ENCODE results near the gene P2RY8. TPM values are rescaled to one million over a fixed set of nuclear protein-coding genes. Genes with fewer than 3 reads are reported as not detected.

Gene P2RY8
- total RNA-seq, 1 donor, result not detected

DNA sequence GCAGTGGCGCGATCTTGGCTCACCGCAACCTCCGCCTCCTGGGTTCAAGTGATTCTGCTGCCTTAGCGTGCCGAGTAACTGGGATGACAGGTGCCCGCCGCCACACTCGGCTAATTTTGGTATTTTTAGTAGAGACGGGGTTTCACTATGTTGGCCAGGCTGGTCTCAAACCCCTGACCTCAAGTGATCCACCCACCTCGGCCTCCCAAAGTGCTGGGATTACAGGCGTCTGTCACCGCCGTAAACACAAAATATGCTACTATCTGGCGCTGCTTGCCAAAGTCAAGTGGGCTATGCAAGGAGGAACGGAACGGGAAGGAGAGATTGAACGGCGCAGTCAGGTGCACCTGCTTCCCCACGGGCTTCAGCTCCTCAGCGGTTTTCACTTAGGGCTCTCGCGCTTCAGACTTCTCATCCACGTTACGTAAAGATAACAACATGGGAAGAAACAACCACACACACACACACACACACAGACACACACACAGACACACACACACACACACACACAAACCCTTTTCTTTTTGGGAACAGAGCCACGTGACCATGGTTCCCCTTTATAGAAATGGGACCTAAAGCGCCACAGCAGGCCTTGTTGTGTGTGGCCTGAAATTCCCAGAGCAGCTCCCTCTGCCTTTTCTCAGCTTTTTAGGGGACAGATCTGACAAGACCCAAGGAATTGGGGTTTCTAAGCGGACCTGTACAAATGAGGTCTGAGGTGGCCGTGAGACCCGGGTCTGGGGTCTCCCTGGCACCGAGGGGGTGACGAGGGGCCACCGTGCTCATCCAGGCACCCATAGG, 1.5 kb downstream of the P2RY8 start:
- Histone ChIP-seq H3K4me3 (ENCODE audit: insufficient read depth, low read length) (no peak overlapping the region), H4K20me1 (ENCODE audit: insufficient read depth, low read length) (no peaks in the 10 kb centered on the region), H3K36me3 (ENCODE audit: insufficient read depth, low read length) (no peaks in the 10 kb centered on the region), H3K79me2 (ENCODE audit: insufficient read depth, low read length) (no peaks in the 10 kb centered on the region), H3K4me2 (ENCODE audit: insufficient read depth, low read length) (no peak overlapping the region), H3K4me1 (ENCODE audit: insufficient read depth, low read length) (no peaks in the 10 kb centered on the region), H3K9me3 (ENCODE audit: low read depth, low read length) (no peaks in the 10 kb centered on the region), H2AFZ (ENCODE audit: low read length) (no peak overlapping the region), H3K27me3 (ENCODE audit: insufficient read depth, low read length) (no peaks in the 10 kb centered on the region), H3K27ac (ENCODE audit: low read depth, low read length) (no peak overlapping the region)
- DNase-seq (ENCODE audit: insufficient read length, low spot score, missing footprints), result no peak
- TF ChIP-seq, protein P1, sequence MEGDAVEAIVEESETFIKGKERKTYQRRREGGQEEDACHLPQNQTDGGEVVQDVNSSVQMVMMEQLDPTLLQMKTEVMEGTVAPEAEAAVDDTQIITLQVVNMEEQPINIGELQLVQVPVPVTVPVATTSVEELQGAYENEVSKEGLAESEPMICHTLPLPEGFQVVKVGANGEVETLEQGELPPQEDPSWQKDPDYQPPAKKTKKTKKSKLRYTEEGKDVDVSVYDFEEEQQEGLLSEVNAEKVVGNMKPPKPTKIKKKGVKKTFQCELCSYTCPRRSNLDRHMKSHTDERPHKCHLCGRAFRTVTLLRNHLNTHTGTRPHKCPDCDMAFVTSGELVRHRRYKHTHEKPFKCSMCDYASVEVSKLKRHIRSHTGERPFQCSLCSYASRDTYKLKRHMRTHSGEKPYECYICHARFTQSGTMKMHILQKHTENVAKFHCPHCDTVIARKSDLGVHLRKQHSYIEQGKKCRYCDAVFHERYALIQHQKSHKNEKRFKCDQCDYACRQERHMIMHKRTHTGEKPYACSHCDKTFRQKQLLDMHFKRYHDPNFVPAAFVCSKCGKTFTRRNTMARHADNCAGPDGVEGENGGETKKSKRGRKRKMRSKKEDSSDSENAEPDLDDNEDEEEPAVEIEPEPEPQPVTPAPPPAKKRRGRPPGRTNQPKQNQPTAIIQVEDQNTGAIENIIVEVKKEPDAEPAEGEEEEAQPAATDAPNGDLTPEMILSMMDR (IDR thresholded peaks at IDR 0.05; ENCODE audit: extremely low read depth, low read depth, low read length), result no peak

DNA sequence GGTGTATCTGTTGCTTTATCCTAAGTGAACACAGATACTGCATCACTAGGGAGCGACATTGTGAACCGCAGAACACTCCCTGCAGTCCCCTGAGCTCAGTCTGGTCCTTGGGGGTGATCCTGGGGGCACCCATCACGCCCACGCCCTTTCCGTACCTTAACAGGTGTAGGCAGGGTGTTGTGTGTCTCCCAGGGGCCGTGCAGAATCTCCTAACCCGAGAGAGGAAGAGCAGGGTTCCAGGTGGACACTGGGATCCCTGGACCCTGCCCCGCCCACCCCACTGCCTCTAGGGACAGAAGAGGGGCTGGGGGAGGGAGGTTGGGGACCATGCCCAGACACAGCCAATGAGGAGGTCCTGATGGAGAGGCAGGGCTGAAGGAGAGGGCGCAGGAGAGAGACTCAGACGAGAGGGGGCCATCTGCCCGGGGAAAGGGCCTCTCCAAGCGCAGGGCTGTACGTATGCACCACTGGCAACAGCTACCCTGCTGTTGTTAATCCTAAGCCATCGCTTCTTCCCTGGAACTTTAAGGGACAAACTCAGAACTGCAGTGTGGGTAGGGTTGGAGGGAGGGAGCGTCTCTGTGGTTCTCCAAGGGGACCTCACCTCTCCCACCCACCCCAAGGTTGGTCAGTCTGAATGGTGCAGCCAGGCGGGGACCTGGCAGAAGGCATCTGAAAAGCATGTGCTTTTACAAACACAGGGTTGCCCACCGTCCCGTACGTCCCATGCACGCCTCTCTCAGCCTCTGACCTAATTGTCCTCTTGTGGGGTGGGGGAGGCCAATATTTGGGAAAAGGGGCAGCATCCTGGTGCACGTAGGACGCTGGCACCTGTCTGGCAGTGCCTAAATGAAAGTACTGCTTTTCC, 2.5 kb downstream of the P2RY8 start:
- Histone ChIP-seq H3K36me3 (ENCODE audit: insufficient read depth, low read length) (no peaks in the 10 kb centered on the region), H2AFZ (ENCODE audit: low read length) (no peak overlapping the region), H3K4me1 (ENCODE audit: insufficient read depth, low read length) (no peaks in the 10 kb centered on the region), H3K4me2 (ENCODE audit: insufficient read depth, low read length) (no peak overlapping the region), H3K27ac (ENCODE audit: low read depth, low read length) (no peak overlapping the region), H3K9me3 (ENCODE audit: low read depth, low read length) (no peaks in the 10 kb centered on the region), H3K79me2 (ENCODE audit: insufficient read depth, low read length) (no peaks in the 10 kb centered on the region), H4K20me1 (ENCODE audit: insufficient read depth, low read length) (no peaks in the 10 kb centered on the region), H3K4me3 (ENCODE audit: insufficient read depth, low read length) (no peak overlapping the region), H3K27me3 (ENCODE audit: insufficient read depth, low read length) (no peaks in the 10 kb centered on the region)
- no peak for DNase-seq (ENCODE audit: insufficient read length, low spot score, missing footprints)
- TF ChIP-seq, protein P1 (IDR thresholded peaks at IDR 0.05; ENCODE audit: extremely low read depth, low read depth, low read length), result no peak

DNA sequence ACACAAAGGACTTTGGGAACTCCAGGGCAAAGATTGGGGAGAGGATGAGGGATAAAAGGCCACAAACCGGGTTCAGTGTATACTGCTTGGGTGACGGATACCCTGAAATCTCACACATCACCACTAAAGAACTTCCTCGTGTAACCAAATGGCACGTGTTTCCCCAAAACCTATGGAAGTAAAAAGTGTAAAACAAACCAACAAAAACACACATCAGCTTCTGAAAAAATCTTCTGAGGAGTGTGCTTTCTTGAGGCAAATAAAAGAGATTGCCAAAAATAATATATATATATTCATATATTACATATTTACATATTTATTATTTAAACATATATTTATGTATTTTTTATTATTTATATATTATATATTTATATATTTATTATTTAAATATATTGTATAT, 3.9 kb downstream of the P2RY8 start:
- no peak overlapping the region for H3K27ac ChIP-seq (ENCODE audit: low read depth, low read length)
- H3K4me1 ChIP-seq (ENCODE audit: insufficient read depth, low read length), result no peaks in the 10 kb centered on the region
- TF ChIP-seq, protein P1 (IDR thresholded peaks at IDR 0.05; ENCODE audit: extremely low read depth, low read depth, low read length), result no peak
- no peaks in the 10 kb centered on the region for H3K27me3 ChIP-seq (ENCODE audit: insufficient read depth, low read length)
- H2AFZ ChIP-seq (ENCODE audit: low read length), result no peak overlapping the region
- H3K4me3 ChIP-seq (ENCODE audit: insufficient read depth, low read length), result no peak overlapping the region
- H3K9me3 ChIP-seq (ENCODE audit: low read depth, low read length), result no peaks in the 10 kb centered on the region
- H3K36me3 ChIP-seq (ENCODE audit: insufficient read depth, low read length), result no peaks in the 10 kb centered on the region
- no peaks in the 10 kb centered on the region for H3K79me2 ChIP-seq (ENCODE audit: insufficient read depth, low read length)
- no peak overlapping the region for H3K4me2 ChIP-seq (ENCODE audit: insufficient read depth, low read length)
- no peaks in the 10 kb centered on the region for H4K20me1 ChIP-seq (ENCODE audit: insufficient read depth, low read length)
- DNase-seq (ENCODE audit: insufficient read length, low spot score, missing footprints), result no peak
